ENCODE data around the gene CLIP3.
"Not testable (repeated sequence)": the region's sequence is repeated elsewhere in the genome, so short reads cannot be mapped to it uniquely, and the experiment has no call there.

The CLIP3 gene

DNA sequence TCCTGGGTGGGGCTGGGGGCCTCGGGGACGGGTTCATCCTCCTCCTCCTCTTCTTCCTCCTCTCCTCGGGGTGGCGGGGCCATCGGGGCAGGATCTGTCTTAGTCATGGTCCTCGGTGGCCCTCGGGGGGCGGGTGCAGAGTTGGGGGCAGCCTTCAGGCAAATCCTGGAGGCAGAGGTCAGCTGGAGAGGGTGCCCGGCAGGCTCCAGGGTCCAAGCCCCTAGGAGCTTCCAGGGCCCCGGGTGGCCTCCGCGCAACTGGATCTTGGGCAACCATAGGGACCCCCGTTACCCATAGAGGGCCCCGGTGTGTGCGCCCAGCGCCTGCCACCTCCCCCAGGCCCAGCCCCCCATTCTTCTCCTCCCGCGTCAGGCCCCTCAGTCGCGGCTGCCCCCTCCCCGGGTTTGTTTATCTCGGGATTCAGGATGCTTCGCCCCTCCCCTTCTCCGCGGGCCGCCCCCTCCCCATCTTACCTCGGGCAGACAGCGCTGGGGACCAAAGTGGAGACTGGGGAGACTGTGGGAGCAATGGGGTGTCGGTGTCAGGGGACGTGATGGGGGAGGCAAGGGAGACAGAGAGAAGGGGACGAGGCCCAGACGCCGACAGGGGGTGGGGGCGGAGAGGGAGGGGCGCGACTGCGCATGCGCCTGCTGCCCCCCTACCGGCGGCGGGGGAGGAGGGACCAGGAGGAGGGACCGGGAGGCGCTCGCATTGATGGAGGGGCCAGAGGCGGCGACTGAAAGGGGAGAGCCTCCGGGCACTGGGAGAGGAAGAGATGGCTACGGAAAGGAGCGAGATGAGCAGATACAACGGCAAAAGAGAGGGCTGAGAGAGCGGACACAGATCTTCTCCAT lies at the start of gene CLIP3:
Gene CLIP3 (minus strand): TSS at position 623 of the 854 bp plus-strand sequence. CDS start 516 bp downstream, at position 107.
- peaks cover 7 to 8% of the 10 kb centered on the region in 2 donors for H3K36me3 ChIP-seq (ENCODE audit: control insufficient read depth in 1 of 2, insufficient read depth in 2 of 2, low read length in 2 of 2)
- no peaks in the 10 kb centered on the region for H3K27me3 ChIP-seq (ENCODE audit: control insufficient read depth in 1 of 2, insufficient read depth in 2 of 2, low read length in 2 of 2)
- H3K4me1 ChIP-seq (ENCODE audit: control insufficient read depth in 1 of 2, insufficient read depth in 2 of 2, low read length in 2 of 2), result no peaks in the 10 kb centered on the region
- peak within 1 kb of the TSS in 1 of 2 donors; percentile 33 for H3K9ac ChIP-seq (ENCODE audit: low read depth in 1 of 2, low read length in 2 of 2)
- no peaks in the 10 kb centered on the region for H3K9me3 ChIP-seq (ENCODE audit: control insufficient read depth in 1 of 2, low read length in 2 of 2)
- H3K27ac ChIP-seq (ENCODE audit: low read depth, low read length), result no peak within 1 kb of the TSS
- peak within 1 kb of the TSS; percentile 47 to 55 for H3K4me3 ChIP-seq (ENCODE audit: low read depth in 1 of 2, low read length in 2 of 2)

- Histone ChIP-seq H3K4me1 (ENCODE audit: control insufficient read depth in 1 of 2, insufficient read depth in 2 of 2, low read length in 2 of 2) (no peaks in the 10 kb centered on the region), H3K36me3 (ENCODE audit: control insufficient read depth in 1 of 2, insufficient read depth in 2 of 2, low read length in 2 of 2) (peaks cover 0 to 13% of the 10 kb centered on the region in 2 donors), H3K9me3 (ENCODE audit: control insufficient read depth in 1 of 2, low read length in 2 of 2) (no peaks in the 10 kb centered on the region), H3K4me3 (ENCODE audit: low read depth in 1 of 2, low read length in 2 of 2) (no peak overlapping the region), H3K27me3 (ENCODE audit: control insufficient read depth in 1 of 2, insufficient read depth in 2 of 2, low read length in 2 of 2) (no peaks in the 10 kb centered on the region), H3K9ac (ENCODE audit: low read depth in 1 of 2, low read length in 2 of 2) (no peak overlapping the region), H3K27ac (ENCODE audit: low read depth, low read length) (no peak overlapping the region)
Measured at GRCh38 chr19:36081894-36082293, 49.2 kb upstream of the CLIP3 start.

DNA sequence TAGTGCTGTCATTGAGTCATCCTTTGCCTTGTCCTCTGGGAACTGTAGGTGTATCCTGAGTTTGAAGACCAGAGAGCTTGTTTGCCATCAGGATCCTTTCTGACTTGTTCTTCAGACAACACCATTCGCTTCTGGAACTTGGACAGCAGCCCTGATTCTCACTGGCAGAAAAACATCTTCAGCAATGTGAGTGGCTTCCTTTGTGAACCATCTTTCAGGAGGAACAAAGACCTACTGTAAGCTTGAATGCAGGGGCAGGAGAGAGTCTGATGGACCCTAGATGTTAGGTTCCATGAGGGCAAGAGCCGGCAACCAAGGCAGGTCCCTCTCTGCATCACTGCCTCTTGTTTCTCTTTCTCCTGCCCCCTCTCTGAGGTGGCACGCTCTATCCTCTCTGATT lies 48.7 kb upstream of the CLIP3 start:
- Histone ChIP-seq H3K36me3 (ENCODE audit: control insufficient read depth in 1 of 2, insufficient read depth in 2 of 2, low read length in 2 of 2) (peaks cover 0 to 13% of the 10 kb centered on the region in 2 donors), H3K9ac (ENCODE audit: low read depth in 1 of 2, low read length in 2 of 2) (no peak overlapping the region), H3K9me3 (ENCODE audit: control insufficient read depth in 1 of 2, low read length in 2 of 2) (no peaks in the 10 kb centered on the region), H3K4me1 (ENCODE audit: control insufficient read depth in 1 of 2, insufficient read depth in 2 of 2, low read length in 2 of 2) (no peaks in the 10 kb centered on the region), H3K27me3 (ENCODE audit: control insufficient read depth in 1 of 2, insufficient read depth in 2 of 2, low read length in 2 of 2) (no peaks in the 10 kb centered on the region), H3K27ac (ENCODE audit: low read depth, low read length) (no peak overlapping the region), H3K4me3 (ENCODE audit: low read depth in 1 of 2, low read length in 2 of 2) (no peak overlapping the region)

DNA sequence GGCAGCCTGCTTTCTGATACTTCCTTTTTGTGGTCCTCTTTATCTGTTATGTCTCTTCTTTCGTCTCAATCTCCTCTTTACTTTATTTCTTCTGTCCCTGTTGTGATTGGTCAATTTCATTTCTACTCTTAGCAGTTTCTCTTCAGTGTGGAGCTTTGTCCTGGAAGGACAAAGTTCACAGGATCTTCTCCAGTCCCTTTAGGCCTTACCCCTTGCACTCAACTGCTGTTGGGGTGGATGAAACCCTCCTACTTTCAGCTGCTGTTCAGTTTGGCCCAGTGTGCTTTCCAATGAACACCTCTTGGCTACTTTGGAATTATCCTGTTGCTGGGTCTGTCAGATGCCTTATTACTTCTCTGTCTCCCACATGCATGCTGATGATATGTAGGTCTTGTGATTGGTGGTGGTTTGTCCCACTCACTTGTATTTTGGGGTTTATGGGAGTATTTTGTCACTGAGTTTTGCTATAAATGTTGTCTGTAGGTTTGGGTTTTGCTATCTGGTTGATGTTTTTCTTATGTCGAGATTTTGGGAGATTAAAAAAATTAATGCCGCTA lies 46.8 kb upstream of the CLIP3 start:
- H3K36me3 ChIP-seq (ENCODE audit: control insufficient read depth in 1 of 2, insufficient read depth in 2 of 2, low read length in 2 of 2), result peaks cover 0 to 9% of the 10 kb centered on the region in 2 donors
- H3K27ac ChIP-seq (ENCODE audit: low read depth, low read length), result no peak overlapping the region
- H3K4me1 ChIP-seq (ENCODE audit: control insufficient read depth in 1 of 2, insufficient read depth in 2 of 2, low read length in 2 of 2), result no peaks in the 10 kb centered on the region
- H3K4me3 ChIP-seq (ENCODE audit: low read depth in 1 of 2, low read length in 2 of 2), result no peak overlapping the region
- no peak overlapping the region for H3K9ac ChIP-seq (ENCODE audit: low read depth in 1 of 2, low read length in 2 of 2)
- H3K27me3 ChIP-seq (ENCODE audit: control insufficient read depth in 1 of 2, insufficient read depth in 2 of 2, low read length in 2 of 2), result no peaks in the 10 kb centered on the region
- no peaks in the 10 kb centered on the region for H3K9me3 ChIP-seq (ENCODE audit: control insufficient read depth in 1 of 2, low read length in 2 of 2)

- Histone ChIP-seq H3K36me3 (ENCODE audit: control insufficient read depth in 1 of 2, insufficient read depth in 2 of 2, low read length in 2 of 2) (no peaks in the 10 kb centered on the region), H3K9ac (ENCODE audit: low read depth in 1 of 2, low read length in 2 of 2) (no peak overlapping the region), H3K9me3 (ENCODE audit: control insufficient read depth in 1 of 2, low read length in 2 of 2) (no peaks in the 10 kb centered on the region), H3K4me3 (ENCODE audit: low read depth in 1 of 2, low read length in 2 of 2) (no peak overlapping the region), H3K27me3 (ENCODE audit: control insufficient read depth in 1 of 2, insufficient read depth in 2 of 2, low read length in 2 of 2) (no peaks in the 10 kb centered on the region), H3K27ac (ENCODE audit: low read depth, low read length) (no peak overlapping the region), H3K4me1 (ENCODE audit: control insufficient read depth in 1 of 2, insufficient read depth in 2 of 2, low read length in 2 of 2) (no peaks in the 10 kb centered on the region)
Measured at GRCh38 chr19:36073121-36073876, 40.6 kb upstream of the CLIP3 start.

GRCh38 chr19:36072081-36072480 lies 39.4 kb upstream of the CLIP3 start:
- no peaks in the 10 kb centered on the region for H3K9me3 ChIP-seq (ENCODE audit: control insufficient read depth in 1 of 2, low read length in 2 of 2)
- H3K4me3 ChIP-seq (ENCODE audit: low read depth in 1 of 2, low read length in 2 of 2), result no peak overlapping the region
- H3K4me1 ChIP-seq (ENCODE audit: control insufficient read depth in 1 of 2, insufficient read depth in 2 of 2, low read length in 2 of 2), result no peaks in the 10 kb centered on the region
- H3K36me3 ChIP-seq (ENCODE audit: control insufficient read depth in 1 of 2, insufficient read depth in 2 of 2, low read length in 2 of 2), result peaks cover 0 to 2% of the 10 kb centered on the region in 2 donors
- H3K27ac ChIP-seq (ENCODE audit: low read depth, low read length), result no peak overlapping the region
- no peak overlapping the region for H3K9ac ChIP-seq (ENCODE audit: low read depth in 1 of 2, low read length in 2 of 2)
- H3K27me3 ChIP-seq (ENCODE audit: control insufficient read depth in 1 of 2, insufficient read depth in 2 of 2, low read length in 2 of 2), result no peaks in the 10 kb centered on the region

DNA sequence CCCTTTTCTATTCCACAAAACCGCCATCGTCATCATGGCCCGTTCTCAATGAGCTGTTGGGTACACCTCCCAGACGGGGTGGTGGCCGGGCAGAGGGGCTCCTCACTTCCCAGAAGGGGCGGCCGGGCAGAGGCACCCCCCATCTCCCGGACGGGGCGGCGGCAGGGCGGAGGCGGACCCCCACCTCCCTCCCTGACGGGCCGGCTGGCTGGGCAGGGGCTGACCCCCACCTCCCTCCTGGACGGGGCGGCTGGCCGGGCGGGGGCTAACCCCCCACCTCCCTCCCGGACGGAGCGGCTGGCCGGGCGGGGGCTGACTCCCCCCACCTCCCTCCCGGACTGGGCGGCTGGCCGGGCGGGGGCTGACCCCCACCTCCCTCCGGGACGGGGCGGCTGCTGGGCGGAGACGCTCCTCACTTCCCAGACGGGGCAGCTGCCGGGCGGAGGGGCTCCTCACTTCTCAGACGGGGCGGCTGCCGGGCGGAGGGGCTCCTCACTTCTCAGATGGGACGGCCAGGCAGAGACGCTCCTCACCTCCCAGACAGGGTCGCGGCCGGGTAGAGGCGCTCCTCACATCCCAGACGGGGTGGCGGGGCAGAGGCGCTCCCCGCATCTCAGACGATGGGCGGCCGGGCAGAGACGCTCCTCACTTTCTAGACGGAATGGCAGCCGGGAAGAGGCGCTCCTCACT lies 36.3 kb upstream of the CLIP3 start:
- not testable (repeated sequence) for H3K27ac ChIP-seq (ENCODE audit: low read depth, low read length); H3K4me1 ChIP-seq (ENCODE audit: control insufficient read depth in 1 of 2, insufficient read depth in 2 of 2, low read length in 2 of 2); H3K9ac ChIP-seq (ENCODE audit: low read depth in 1 of 2, low read length in 2 of 2); H3K9me3 ChIP-seq (ENCODE audit: control insufficient read depth in 1 of 2, low read length in 2 of 2); H3K36me3 ChIP-seq (ENCODE audit: control insufficient read depth in 1 of 2, insufficient read depth in 2 of 2, low read length in 2 of 2); H3K4me3 ChIP-seq (ENCODE audit: low read depth in 1 of 2, low read length in 2 of 2); H3K27me3 ChIP-seq (ENCODE audit: control insufficient read depth in 1 of 2, insufficient read depth in 2 of 2, low read length in 2 of 2)

GRCh38 chr19:36067681-36068080 lies 35.0 kb upstream of the CLIP3 start:
- Histone ChIP-seq H3K9me3 (ENCODE audit: control insufficient read depth in 1 of 2, low read length in 2 of 2) (no peaks in the 10 kb centered on the region), H3K9ac (ENCODE audit: low read depth in 1 of 2, low read length in 2 of 2) (no peak overlapping the region), H3K27ac (ENCODE audit: low read depth, low read length) (no peak overlapping the region), H3K4me3 (ENCODE audit: low read depth in 1 of 2, low read length in 2 of 2) (no peak overlapping the region), H3K27me3 (ENCODE audit: control insufficient read depth in 1 of 2, insufficient read depth in 2 of 2, low read length in 2 of 2) (no peaks in the 10 kb centered on the region), H3K4me1 (ENCODE audit: control insufficient read depth in 1 of 2, insufficient read depth in 2 of 2, low read length in 2 of 2) (no peaks in the 10 kb centered on the region), H3K36me3 (ENCODE audit: control insufficient read depth in 1 of 2, insufficient read depth in 2 of 2, low read length in 2 of 2) (peaks cover 3 to 5% of the 10 kb centered on the region in 2 donors)

- Histone ChIP-seq H3K9me3 (ENCODE audit: control insufficient read depth in 1 of 2, low read length in 2 of 2) (no peaks in the 10 kb centered on the region), H3K27ac (ENCODE audit: low read depth, low read length) (no peak overlapping the region), H3K9ac (ENCODE audit: low read depth in 1 of 2, low read length in 2 of 2) (no peak overlapping the region), H3K36me3 (ENCODE audit: control insufficient read depth in 1 of 2, insufficient read depth in 2 of 2, low read length in 2 of 2) (peaks cover 5 to 6% of the 10 kb centered on the region in 2 donors), H3K27me3 (ENCODE audit: control insufficient read depth in 1 of 2, insufficient read depth in 2 of 2, low read length in 2 of 2) (no peaks in the 10 kb centered on the region), H3K4me3 (ENCODE audit: low read depth in 1 of 2, low read length in 2 of 2) (no peak overlapping the region), H3K4me1 (ENCODE audit: control insufficient read depth in 1 of 2, insufficient read depth in 2 of 2, low read length in 2 of 2) (no peaks in the 10 kb centered on the region)
Measured at GRCh38 chr19:36064826-36065225, 32.2 kb upstream of the CLIP3 start.

Data from duodenal mucosa (tissue), 2 donors.